Testis (tissue), 2 donors: ENCODE results near the gene B4GALNT1.

ENCODE experiments used
- POLR2A ChIP-seq: fragments of 450-650 bp; IDR thresholded peaks from one replicate; pipeline ENCODE4 v1.6.1; 2017; ENCODE audit warnings: antibody characterized with exemption, mild to moderate bottlenecking, moderate library complexity
- TF ChIP-seq, protein P1 (sequence below), 3 experiments: fragments of 450-650 bp in 2 of 3; fragments of 200-600 bp in 1 of 3; sonication (generic) in 1 of 3; IDR thresholded peaks; one replicate each; pipeline ENCODE4 v1.5.1; 2016 to 2019; ENCODE audit warnings: antibody characterized with exemption in 3 of 3, mild to moderate bottlenecking in 2 of 3, moderate library complexity in 1 of 3

GRCh38 chr12:57629897-57630471 is 3.0 kb downstream of the B4GALNT1 start:
- TF ChIP-seq, protein P1, sequence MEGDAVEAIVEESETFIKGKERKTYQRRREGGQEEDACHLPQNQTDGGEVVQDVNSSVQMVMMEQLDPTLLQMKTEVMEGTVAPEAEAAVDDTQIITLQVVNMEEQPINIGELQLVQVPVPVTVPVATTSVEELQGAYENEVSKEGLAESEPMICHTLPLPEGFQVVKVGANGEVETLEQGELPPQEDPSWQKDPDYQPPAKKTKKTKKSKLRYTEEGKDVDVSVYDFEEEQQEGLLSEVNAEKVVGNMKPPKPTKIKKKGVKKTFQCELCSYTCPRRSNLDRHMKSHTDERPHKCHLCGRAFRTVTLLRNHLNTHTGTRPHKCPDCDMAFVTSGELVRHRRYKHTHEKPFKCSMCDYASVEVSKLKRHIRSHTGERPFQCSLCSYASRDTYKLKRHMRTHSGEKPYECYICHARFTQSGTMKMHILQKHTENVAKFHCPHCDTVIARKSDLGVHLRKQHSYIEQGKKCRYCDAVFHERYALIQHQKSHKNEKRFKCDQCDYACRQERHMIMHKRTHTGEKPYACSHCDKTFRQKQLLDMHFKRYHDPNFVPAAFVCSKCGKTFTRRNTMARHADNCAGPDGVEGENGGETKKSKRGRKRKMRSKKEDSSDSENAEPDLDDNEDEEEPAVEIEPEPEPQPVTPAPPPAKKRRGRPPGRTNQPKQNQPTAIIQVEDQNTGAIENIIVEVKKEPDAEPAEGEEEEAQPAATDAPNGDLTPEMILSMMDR (IDR thresholded peaks at IDR 0.05), result no peak
- no peak for TF ChIP-seq POLR2A
